AG09309 (cell line): ENCODE results near the gene USP48.
"Not testable (repeated sequence)": the region's sequence is repeated elsewhere in the genome, so short reads cannot be mapped to it uniquely, and the experiment has no call there.

Experiments used
- DNase-seq: peaks from one replicate; pipeline ENCODE4 v3.0.0-alpha.2; 2010; ENCODE audit warnings: low read depth
- H3K4me3 ChIP-seq: 2 replicates; pipeline ENCODE4 v1.5.1; 2011; ENCODE audit warnings: mild to moderate bottlenecking, low read depth, low read length, moderate library complexity; ENCODE audit not compliant: control insufficient read depth
- TF ChIP-seq, protein P1 (sequence below): IDR thresholded peaks from 2 replicates; pipeline ENCODE4 v1.5.1; 2011; ENCODE audit warnings: mild to moderate bottlenecking, low read depth, low read length, inconsistent platforms; ENCODE audit not compliant: insufficient read depth, control insufficient read depth; ENCODE audit errors: missing control alignments

USP48 gene

GRCh38 chr1:21687081-21687529, 95.8 kb downstream of the USP48 start:
- no peak overlapping the region for H3K4me3 ChIP-seq
- TF ChIP-seq, protein P1, sequence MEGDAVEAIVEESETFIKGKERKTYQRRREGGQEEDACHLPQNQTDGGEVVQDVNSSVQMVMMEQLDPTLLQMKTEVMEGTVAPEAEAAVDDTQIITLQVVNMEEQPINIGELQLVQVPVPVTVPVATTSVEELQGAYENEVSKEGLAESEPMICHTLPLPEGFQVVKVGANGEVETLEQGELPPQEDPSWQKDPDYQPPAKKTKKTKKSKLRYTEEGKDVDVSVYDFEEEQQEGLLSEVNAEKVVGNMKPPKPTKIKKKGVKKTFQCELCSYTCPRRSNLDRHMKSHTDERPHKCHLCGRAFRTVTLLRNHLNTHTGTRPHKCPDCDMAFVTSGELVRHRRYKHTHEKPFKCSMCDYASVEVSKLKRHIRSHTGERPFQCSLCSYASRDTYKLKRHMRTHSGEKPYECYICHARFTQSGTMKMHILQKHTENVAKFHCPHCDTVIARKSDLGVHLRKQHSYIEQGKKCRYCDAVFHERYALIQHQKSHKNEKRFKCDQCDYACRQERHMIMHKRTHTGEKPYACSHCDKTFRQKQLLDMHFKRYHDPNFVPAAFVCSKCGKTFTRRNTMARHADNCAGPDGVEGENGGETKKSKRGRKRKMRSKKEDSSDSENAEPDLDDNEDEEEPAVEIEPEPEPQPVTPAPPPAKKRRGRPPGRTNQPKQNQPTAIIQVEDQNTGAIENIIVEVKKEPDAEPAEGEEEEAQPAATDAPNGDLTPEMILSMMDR: no peak
- DNase-seq: no peak

- H3K4me3 ChIP-seq: no peak overlapping the region
- no peak for DNase-seq
- TF ChIP-seq, protein P1: no peak
Measured at GRCh38 chr1:21685946-21686678, 96.8 kb downstream of the USP48 start.

DNA sequence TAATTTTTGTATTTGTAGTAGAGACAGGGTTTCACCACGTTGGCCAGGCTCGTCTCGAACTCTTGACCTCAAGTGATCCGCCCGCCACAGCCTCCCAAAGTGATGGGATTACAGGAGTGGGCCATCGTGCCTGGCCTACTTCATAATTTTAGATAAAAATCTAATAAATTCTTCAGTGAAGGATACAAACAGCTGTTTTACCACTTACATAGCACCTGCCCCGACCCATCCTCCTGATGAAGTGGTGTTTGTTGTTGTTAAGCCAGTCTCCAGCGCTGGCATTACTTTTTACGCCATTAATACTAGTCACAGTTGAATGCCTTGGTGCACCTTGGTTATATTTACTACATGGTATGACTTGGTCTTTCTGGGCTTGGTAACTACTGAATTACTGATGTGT, 101.5 kb downstream of the USP48 start:
- DNase-seq: no peak
- TF ChIP-seq, protein P1: no peak
- H3K4me3 ChIP-seq: no peak overlapping the region

- H3K4me3 ChIP-seq: no peak overlapping the region
- peak; percentile 23 for DNase-seq
- TF ChIP-seq, protein P1: no peak
Measured at GRCh38 chr1:21680918-21681317, 102.0 kb downstream of the USP48 start.

DNA sequence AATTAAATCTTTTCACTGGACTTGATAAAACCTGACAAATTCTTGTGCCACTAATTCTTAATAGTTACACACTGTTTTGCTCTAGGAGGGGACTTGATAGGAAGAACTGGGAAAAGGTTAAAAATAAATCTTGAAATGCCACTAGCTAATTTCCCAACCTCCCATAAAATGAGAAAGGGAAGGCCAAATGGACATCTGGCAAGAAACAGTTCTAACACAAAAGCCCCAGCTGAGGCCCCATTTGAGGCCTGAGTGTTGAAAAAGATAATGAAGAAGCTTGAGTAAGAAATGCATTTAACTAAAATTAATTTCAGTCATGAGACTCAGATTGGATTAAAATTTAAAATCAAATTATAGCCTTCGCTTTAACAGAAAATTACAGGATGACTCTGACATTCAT, 102.6 kb downstream of the USP48 start:
- no peak for DNase-seq
- TF ChIP-seq, protein P1: no peak
- no peak overlapping the region for H3K4me3 ChIP-seq

DNA sequence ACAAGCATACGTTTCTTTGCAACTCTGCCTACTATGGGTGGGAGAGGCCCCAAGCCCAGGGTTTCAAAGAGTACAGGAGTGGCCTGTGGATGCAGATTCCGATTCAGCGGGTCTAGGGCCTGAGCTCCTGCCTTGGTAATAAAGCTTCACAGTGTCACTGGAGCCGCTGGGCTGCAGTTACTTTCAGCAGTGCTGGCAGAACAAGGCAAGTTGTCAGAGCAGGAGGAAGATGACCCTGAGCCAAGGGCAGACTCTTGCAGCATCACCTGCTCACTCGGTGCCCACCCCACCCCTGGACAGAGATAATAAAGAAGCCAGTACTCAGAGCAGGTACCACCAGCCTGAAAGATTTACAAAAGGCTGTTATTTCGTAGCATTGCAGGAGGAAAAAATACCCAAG, 105.8 kb downstream of the USP48 start:
- TF ChIP-seq, protein P1: no peak
- DNase-seq: no peak
- H3K4me3 ChIP-seq: no peak overlapping the region

- no peak overlapping the region for H3K4me3 ChIP-seq
- no peak for DNase-seq
- TF ChIP-seq, protein P1: no peak
Measured at GRCh38 chr1:21674957-21675356, 108.0 kb downstream of the USP48 start.

- DNase-seq, H3K4me3 ChIP-seq: not testable (repeated sequence)
Measured at GRCh38 chr1:21673853-21674252, 109.1 kb downstream of the USP48 start.
